ENCODE measurements around the gene USB1. TPM values are rescaled to one million over a fixed set of nuclear protein-coding genes. Genes with fewer than 3 reads are reported as not detected.
A peak's percentile ranks its signal among the peaks of the same experiment; 100 is the strongest.
"Not testable (repeated sequence)": the region's sequence is repeated elsewhere in the genome, so short reads cannot be mapped to it uniquely, and the experiment has no call there.

The USB1 gene
- total and polyA plus RNA-seq, 11 donors = 20.3 to 61.9 (median 34.4) TPM

DNA sequence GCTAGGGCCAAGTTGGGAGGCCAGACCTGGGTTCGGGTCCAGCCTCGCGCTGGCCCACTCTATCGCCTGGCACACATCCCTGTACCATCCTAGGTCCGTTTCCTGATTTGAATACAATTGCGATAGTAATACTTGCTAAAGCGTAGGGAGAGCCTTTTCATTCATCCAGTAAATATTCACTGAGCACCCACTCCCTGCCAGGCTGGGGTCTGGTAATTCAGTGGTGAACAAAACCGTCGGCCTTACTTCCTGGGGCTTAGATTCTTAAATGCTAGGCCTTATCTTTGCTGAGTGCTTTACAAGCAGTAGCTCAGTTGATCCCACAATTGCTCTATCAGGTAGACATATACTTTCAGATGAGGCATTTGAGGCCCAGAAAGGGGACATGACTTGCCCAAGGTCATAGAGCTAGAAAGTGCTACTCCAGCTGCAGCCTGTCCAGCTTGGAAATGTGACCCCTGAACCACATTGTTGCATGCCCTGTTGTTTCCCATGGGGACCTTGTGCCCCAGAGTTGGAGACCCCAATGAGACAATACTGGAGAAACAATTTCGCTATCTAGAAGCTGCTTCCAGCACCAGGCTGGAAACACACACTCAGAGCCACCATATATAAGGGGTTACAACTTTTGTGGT, 691 bp downstream of the USB1 start:
- peak overlapping the region in 11 of 12 donors; percentile 7 to 99 (median 92) for H3K27ac ChIP-seq
- DNase-seq (no peak), ATAC-seq (no peak)
- no peaks in the 10 kb centered on the region for H3K27me3 ChIP-seq
- peaks cover 0 to 45% (median 28%) of the 10 kb centered on the region in 12 donors for H3K4me1 ChIP-seq
- H3K4me3 ChIP-seq = peak overlapping the region; percentile 27 to 89 (median 76)
- 39 to 46% (median 42%) methylated on average over 10 of the region's 10 CpGs for WGBS, 4 donors
- no peaks in the 10 kb centered on the region for H3K9me3 ChIP-seq
- TF ChIP-seq POLR2A (IDR thresholded peaks at IDR 0.05) = no peak
- TF ChIP-seq, protein P1, sequence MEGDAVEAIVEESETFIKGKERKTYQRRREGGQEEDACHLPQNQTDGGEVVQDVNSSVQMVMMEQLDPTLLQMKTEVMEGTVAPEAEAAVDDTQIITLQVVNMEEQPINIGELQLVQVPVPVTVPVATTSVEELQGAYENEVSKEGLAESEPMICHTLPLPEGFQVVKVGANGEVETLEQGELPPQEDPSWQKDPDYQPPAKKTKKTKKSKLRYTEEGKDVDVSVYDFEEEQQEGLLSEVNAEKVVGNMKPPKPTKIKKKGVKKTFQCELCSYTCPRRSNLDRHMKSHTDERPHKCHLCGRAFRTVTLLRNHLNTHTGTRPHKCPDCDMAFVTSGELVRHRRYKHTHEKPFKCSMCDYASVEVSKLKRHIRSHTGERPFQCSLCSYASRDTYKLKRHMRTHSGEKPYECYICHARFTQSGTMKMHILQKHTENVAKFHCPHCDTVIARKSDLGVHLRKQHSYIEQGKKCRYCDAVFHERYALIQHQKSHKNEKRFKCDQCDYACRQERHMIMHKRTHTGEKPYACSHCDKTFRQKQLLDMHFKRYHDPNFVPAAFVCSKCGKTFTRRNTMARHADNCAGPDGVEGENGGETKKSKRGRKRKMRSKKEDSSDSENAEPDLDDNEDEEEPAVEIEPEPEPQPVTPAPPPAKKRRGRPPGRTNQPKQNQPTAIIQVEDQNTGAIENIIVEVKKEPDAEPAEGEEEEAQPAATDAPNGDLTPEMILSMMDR (IDR thresholded peaks at IDR 0.05) = no peak
- H3K36me3 ChIP-seq = peaks cover 0 to 52% (median 21%) of the 10 kb centered on the region in 9 donors
- intact Hi-C loops (cut with DNase I) = loop anchor here in 9 of 10 donors (1.0 to 10.0 kb wide), 12 partner anchors 101 to 427 kb away; partner anchors contain the start of genes KATNB1 (in 2 of the 9) and KIFC3 (in 2 of the 9)

DNA sequence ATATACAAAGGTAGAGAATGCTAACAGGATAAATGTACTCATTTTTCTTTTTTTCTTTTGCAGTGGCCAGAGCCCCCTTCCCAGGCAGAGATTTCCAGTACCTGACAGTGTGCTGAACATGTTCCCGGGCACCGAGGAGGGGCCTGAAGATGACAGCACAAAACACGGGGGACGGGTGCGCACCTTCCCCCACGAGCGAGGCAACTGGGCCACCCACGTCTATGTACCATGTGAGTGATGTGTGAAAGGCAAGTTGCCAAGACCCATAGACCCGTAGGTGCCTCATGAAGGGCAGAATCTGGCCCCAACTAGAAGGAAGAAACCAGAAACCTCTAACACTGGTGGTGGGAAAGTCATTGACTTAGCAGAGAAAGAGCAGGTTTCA, 1.2 kb downstream of the USB1 start:
- DNase-seq (peak in 1 of 5 donors; percentile 46), ATAC-seq (no peak)
- TF ChIP-seq POLR2A (IDR thresholded peaks at IDR 0.05) = no peak
- Histone ChIP-seq H3K27ac (no peak overlapping the region), H3K9me3 (no peaks in the 10 kb centered on the region), H3K27me3 (no peaks in the 10 kb centered on the region), H3K36me3 (peaks cover 0 to 52% (median 15%) of the 10 kb centered on the region in 9 donors), H3K4me3 (no peak overlapping the region), H3K4me1 (peaks cover 0 to 42% (median 28%) of the 10 kb centered on the region in 12 donors)
- 71 to 86% (median 81%) methylated on average over 9 of the region's 9 CpGs for WGBS, 4 donors
- intact Hi-C loops (cut with DNase I) = loop anchor here in 9 of 10 donors (2.0 to 10.0 kb wide), 9 partner anchors 198 to 428 kb away; partner anchors contain the start of genes KATNB1 (in 2 of the 9) and KIFC3 (in 2 of the 9)

DNA sequence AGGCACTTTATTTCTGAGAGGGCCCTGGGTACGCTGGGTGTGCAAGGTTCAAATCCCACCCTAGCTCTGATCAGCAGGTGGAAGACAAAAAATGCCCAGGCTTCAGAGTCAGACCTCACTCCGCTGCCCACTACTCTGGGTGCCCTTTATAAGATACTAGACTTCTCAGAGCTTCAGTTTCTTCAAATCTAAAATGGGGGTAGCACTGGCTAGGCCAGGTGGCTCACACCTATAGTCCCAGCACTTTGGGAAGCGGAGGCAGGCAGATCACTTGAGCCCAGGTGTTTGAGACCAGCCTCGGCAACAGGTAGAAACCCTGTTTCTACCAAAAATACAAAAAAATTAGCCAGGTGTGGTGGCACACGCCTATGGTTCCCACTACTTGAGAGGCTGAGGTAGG, 1.7 kb downstream of the USB1 start:
- ATAC-seq = no peak
- Histone ChIP-seq H3K4me3 (no peak overlapping the region), H3K9me3 (no peaks in the 10 kb centered on the region), H3K36me3 (peaks cover 0 to 48% (median 10%) of the 10 kb centered on the region in 9 donors), H3K27ac (no peak overlapping the region), H3K4me1 (peaks cover 0 to 40% (median 28%) of the 10 kb centered on the region in 12 donors), H3K27me3 (no peaks in the 10 kb centered on the region)
- intact Hi-C loops (cut with DNase I) = loop anchor here in 9 of 10 donors (2.0 to 10.0 kb wide), 9 partner anchors 198 to 428 kb away; partner anchors contain the start of genes KATNB1 (in 2 of the 9) and KIFC3 (in 2 of the 9)
- WGBS, 4 donors = 89 to 99% (median 97%) methylated on average over 5 of the region's 5 CpGs
- no peak for TF ChIP-seq POLR2A (IDR thresholded peaks at IDR 0.05)
- TF ChIP-seq, protein P1 (IDR thresholded peaks at IDR 0.05) = no peak
- peak in 1 of 5 donors; percentile 24 for DNase-seq

DNA sequence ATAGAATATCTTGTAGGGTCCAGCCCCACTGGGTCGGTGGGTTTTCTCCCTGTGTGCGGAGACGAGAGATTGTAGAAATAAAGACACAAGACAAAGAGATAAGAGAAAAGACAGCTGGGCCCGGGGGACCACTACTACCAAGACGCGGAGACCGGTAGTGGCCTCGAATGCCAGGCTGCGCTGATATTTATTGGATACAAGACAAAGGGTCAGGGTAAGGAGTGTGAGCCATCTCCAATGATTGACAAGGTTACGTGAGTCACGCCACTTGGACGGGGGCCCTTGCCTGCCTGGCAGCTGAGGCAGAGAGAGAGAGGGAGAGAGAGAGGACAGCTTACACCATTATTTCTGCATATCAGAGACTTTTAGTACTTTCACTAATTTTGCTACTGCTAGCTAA, 3.5 kb downstream of the USB1 start:
- 65 to 76% (median 71%) methylated on average over 12 of the region's 12 CpGs for whole genome bisulfite sequencing, 4 donors
- peak in 3 of 5 donors; percentile 72 to 82 (median 79) for DNase-seq
- peaks cover 0 to 27% (median 13%) of the 10 kb centered on the region in 12 donors for H3K4me1 ChIP-seq
- intact Hi-C loops (cut with DNase I) = loop anchor here in 9 of 10 donors (1.0 to 10.0 kb wide), 10 partner anchors 105 to 430 kb away; partner anchors contain the start of genes KATNB1 (in 2 of the 9) and KIFC3 (in 2 of the 9)
- H3K27me3 ChIP-seq, H3K9me3 ChIP-seq: not testable (repeated sequence)
- ATAC-seq = peak in 1 of 4 donors; percentile 17
- peak overlapping the region in 5 of 12 donors; percentile 12 to 67 (median 36) for H3K27ac ChIP-seq
- peaks cover 0 to 48% (median 9%) of the 10 kb centered on the region in 9 donors for H3K36me3 ChIP-seq
- H3K4me3 ChIP-seq = peak overlapping the region in 1 of 12 donors; percentile 14

DNA sequence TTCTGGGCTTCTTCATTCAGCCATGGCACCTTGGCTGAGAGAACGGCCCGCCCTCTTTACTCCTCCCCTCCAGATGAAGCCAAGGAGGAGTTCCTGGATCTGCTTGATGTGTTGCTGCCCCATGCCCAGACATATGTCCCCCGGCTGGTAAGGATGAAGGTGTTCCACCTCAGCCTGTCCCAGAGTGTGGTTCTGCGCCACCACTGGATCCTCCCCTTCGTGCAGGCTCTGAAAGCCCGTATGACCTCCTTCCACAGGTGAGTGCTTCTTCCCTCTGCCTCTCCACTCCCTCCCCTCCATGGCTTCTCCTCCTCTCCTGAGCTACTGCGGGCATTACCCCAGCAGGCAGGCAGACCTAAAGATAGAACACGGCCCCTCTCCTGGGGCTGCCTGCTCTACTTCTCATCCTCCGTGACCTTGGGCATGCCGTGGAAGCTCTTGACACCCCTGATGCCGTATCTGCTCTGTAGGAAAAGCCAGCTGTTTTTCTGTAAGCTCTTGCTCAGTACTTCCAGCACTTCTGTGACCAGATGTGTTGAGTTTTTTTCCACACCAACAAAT, 8.7 kb downstream of the USB1 start:
- DNase-seq = peak in 2 of 5 donors; percentile 28 to 36
- peak in 3 of 4 donors; percentile 65 to 79 (median 76) for ATAC-seq
- Histone ChIP-seq H3K27me3 (no peaks in the 10 kb centered on the region), H3K9me3 (no peaks in the 10 kb centered on the region), H3K36me3 (peaks cover 0 to 68% (median 28%) of the 10 kb centered on the region in 9 donors), H3K4me1 (peaks cover 0 to 10% (median 2%) of the 10 kb centered on the region in 12 donors), H3K27ac (peak overlapping the region in 1 of 12 donors; percentile 24), H3K4me3 (no peak overlapping the region)
- TF ChIP-seq POLR2A (IDR thresholded peaks at IDR 0.05) = no peak
- TF ChIP-seq, protein P1 (IDR thresholded peaks at IDR 0.05) = no peak
- intact Hi-C loops (cut with DNase I) = loop anchor here in 7 of 10 donors (10.0 kb wide), 5 partner anchors 205 to 435 kb away; partner anchors contain the start of genes KATNB1 (in 1 of the 7) and KIFC3 (in 1 of the 7)
- 62 to 78% (median 74%) methylated on average over 11 of the region's 11 CpGs for WGBS, 4 donors

Data from heart left ventricle (tissue), 16 donors.